GM12878 (cell line): ENCODE results near the gene PDGFB. TPM values are rescaled to one million over a fixed set of nuclear protein-coding genes. Genes with fewer than 3 reads are reported as not detected.

Experiments
- ATAC-seq: fragments of 200-7000 bp; cut with Tn5 transposase; 3 replicates; pipeline ENCODE4 v1.9.1; 2020; ENCODE audit warnings: mild to moderate bottlenecking, moderate library complexity
- BruUV-seq: library from RNA; stranded (reverse); fragments of 400-500 nt; replicated peaks from 2 replicates; lab custom pipeline; 2021; lab: Mats Ljungman, UMichigan
- CTCF ChIA-PET: fragments of 300-600 bp; sonication (Branson Sonifier 250); formaldehyde crosslinking; extraction: SDS; loops from one replicate; lab custom pipeline; 2021; ENCODE audit warnings: inconsistent platforms; lab: Yijun Ruan, JAX
- POLR2A ChIA-PET: fragments of 350-600 bp; formaldehyde crosslinking; extraction: SDS; loops from one replicate; lab custom pipeline; 2021; ENCODE audit warnings: inconsistent platforms; lab: Charles Lee
- RAD21 ChIA-PET: fragments of 300-600 bp; sonication (Branson Sonifier 250); formaldehyde crosslinking; loops from one replicate; lab custom pipeline; 2023; ENCODE audit warnings: antibody characterized with exemption; ENCODE audit not compliant: unreplicated experiment; lab: Charles Lee
- SMC1A ChIA-PET: fragments of 300-600 bp; sonication (Branson Sonifier 250); formaldehyde crosslinking; loops from one replicate; lab custom pipeline; 2023; ENCODE audit not compliant: unreplicated experiment, uncharacterized antibody; lab: Charles Lee
- DNase-seq: peaks from one replicate; pipeline ENCODE4 v3.0.0-alpha.2; 2011; ENCODE audit warnings: low read depth, low spot score
- FAIRE-seq: peaks from 3 replicates; lab custom pipeline; 2011; peaks lifted over from hg19 to GRCh38; lab: Jason Lieb, UNC
- H2AFZ ChIP-seq: 2 replicates; pipeline ENCODE4 v1.6.0; 2011; ENCODE audit warnings: low read depth, low read length, control low read depth; ENCODE audit not compliant: control insufficient read depth
- H3K27ac ChIP-seq: 2 replicates; pipeline ENCODE4 v1.5.1; 2011; ENCODE audit warnings: control low read depth; ENCODE audit not compliant: control insufficient read depth, insufficient read depth
- H3K27me3 ChIP-seq, 2 experiments: replicated peaks in 1 of 2; 2 replicates each; pipeline versions ENCODE4 v1.6.0 to v1.6.1; 2011; ENCODE audit warnings: low read length in 1 of 2; ENCODE audit not compliant: control insufficient read depth in 2 of 2, insufficient read depth in 2 of 2
- H3K36me3 ChIP-seq, 2 experiments: 2 replicates each; pipeline ENCODE4 v1.5.1; 2011; ENCODE audit warnings: low read length in 1 of 2; ENCODE audit not compliant: control insufficient read depth in 2 of 2, insufficient read depth in 2 of 2
- H3K4me1 ChIP-seq: 2 replicates; pipeline ENCODE4 v1.6.1; 2011; ENCODE audit warnings: mild to moderate bottlenecking, low read length, moderate library complexity, mixed read lengths; ENCODE audit not compliant: control insufficient read depth, insufficient read depth
- H3K4me2 ChIP-seq: 2 replicates; pipeline ENCODE4 v1.6.0; 2011; ENCODE audit warnings: control low read depth; ENCODE audit not compliant: control insufficient read depth, insufficient read depth
- H3K4me3 ChIP-seq: fragments of 200-600 bp; sonication (generic); 2 replicates; pipeline ENCODE4 v1.5.1; 2016
- H3K79me2 ChIP-seq: 2 replicates; pipeline ENCODE4 v1.6.0; 2011; ENCODE audit warnings: low read length; ENCODE audit not compliant: control insufficient read depth, insufficient read depth
- H3K9ac ChIP-seq: 2 replicates; pipeline ENCODE4 v1.8.0; 2011; ENCODE audit warnings: low read length, control low read depth, mixed read lengths; ENCODE audit not compliant: control insufficient read depth, insufficient read depth
- H3K9me3 ChIP-seq: replicated peaks from 3 replicates; pipeline ENCODE4 v1.5.1; 2011; ENCODE audit warnings: mild to moderate bottlenecking, low read length; ENCODE audit not compliant: control insufficient read depth, insufficient read depth
- H4K20me1 ChIP-seq: 2 replicates; pipeline ENCODE4 v1.6.0; 2011; ENCODE audit not compliant: control insufficient read depth, insufficient read depth
- IRF3 ChIP-seq: fragments of 450-650 bp; IDR thresholded peaks from 2 replicates; pipeline ENCODE4 v1.6.1; 2014; ENCODE audit warnings: mild to moderate bottlenecking
- MEF2A ChIP-seq: IDR thresholded peaks from 2 replicates; pipeline ENCODE4 v1.6.1; 2011; ENCODE audit warnings: low read depth, mild to moderate bottlenecking, low read length, moderate library complexity; ENCODE audit not compliant: insufficient read depth
- PAX5 ChIP-seq: IDR thresholded peaks from 2 replicates; pipeline ENCODE4 v1.6.1; 2011; ENCODE audit warnings: low read depth, low read length, borderline replicate concordance
- TAF1 ChIP-seq: IDR thresholded peaks from 2 replicates; pipeline ENCODE4 v1.6.1; 2011; ENCODE audit warnings: mild to moderate bottlenecking, low read depth, low read length, borderline replicate concordance
- WGBS: methylation state at CpG from one replicate; pipeline ENCODE4 v1.1.6; 2016; ENCODE audit warnings: low lambda C conversion rate; ENCODE audit not compliant: insufficient replicate concordance, insufficient coverage; ENCODE audit errors: missing lambda C conversion rate; 5-methylcytosine and 5-hydroxymethylcytosine counted together
- in situ Hi-C: fragments of 300-500 bp; cut with MboI; formaldehyde crosslinking; loops from 9 replicates; pipeline ENCODE4 v1.14.3; 2018; ENCODE audit warnings: mixed read lengths
- intact Hi-C: fragments of 100-400 bp; cut with micrococcal nuclease; formaldehyde crosslinking; loops from one replicate; pipeline ENCODE4 v1.14.2; 2022; ENCODE audit not compliant: unreplicated experiment
- polyA plus RNA-seq, 11 experiments: library from polyadenylated mRNA; depleted of rRNA in 4 of 11; unstranded in 6 of 11; stranded (reverse) in 5 of 11; fragments of >200 nt; fragmentation: Nextera tagmentation in 4 of 11; fragmentation: Illumina TruSeq in 1 of 11; extraction: Ambion mirVana in 4 of 11; extraction: Trizol in 1 of 11; gene quantifications; 1 replicate in 1 of 11; 2 replicates in 10 of 11; pipeline versions ENCODE4 v1.2.1 to v1.2.3, GENCODE V29; 2011 to 2016; ENCODE audit warnings: inconsistent platforms in 2 of 11, missing spikeins in 2 of 11, low read depth in 1 of 11
- total RNA-seq, 4 experiments: library from RNA; depleted of rRNA in 3 of 4; stranded (reverse); fragments of >200 nt in 3 of 4; fragmentation: Illumina TruSeq in 1 of 4; extraction: Trizol in 1 of 4; gene quantifications; 2 replicates each; pipeline versions ENCODE4 v1.2.1 to v1.2.3, GENCODE V29; 2013 to 2021

Gene PDGFB
- total and polyA plus RNA-seq, 10 of the 15 experiments (the other 5 are each of a cell fraction or from before 2014, with no cell fraction given) = 0.13 to 1.1 (median 0.56) TPM; not detected in 1

DNA sequence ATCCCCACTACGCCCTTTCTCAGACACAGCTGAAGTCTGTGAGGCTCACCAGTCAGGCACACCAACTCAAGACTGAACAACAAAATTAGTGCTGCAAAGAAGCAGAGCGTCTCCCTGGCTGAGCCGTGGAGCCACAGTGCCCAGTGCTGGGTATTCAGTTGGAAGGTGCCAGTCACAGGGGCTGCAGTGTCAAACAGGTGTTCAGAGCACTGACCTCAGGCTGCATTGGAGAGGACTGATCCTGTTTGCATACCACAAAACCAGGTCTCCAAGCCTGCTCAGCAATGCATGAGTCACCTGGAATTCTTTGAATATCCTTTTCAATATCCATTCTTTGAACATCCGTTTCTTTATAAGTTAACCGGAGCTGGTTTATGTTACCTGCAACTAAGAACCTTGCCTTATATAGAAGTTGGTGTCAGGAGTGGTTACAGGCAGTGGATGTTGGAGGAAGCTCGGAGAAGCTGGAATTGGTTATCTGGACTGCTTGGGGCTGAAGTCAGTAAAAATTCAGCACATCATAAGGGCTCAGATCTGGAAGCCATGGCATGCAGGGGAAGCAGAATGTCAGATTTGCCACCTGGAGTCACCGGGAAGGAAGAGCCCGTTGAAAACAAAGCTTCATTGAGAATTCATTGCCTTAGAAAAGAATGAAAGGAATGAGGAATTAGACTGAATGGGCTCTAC, 30.3 kb downstream of the PDGFB start:
- in situ Hi-C loops = no loop called here

More for the DNA sequence above, 30.3 kb downstream of the PDGFB start:
- H3K4me2 ChIP-seq = no peak overlapping the region
- CTCF ChIA-PET = interaction anchor here (1.5 to 4.3 kb wide), 7 partner anchors 10 to 315 kb away, joined by 5 to 20 read pairs (median 9); no protein-coding TSS in a partner anchor
- DNase-seq (no peak), ATAC-seq (no peak), FAIRE-seq (no peak)
- no peak overlapping the region for H2AFZ ChIP-seq
- no peaks in the 10 kb centered on the region for H3K36me3 ChIP-seq
- TF ChIP-seq TAF1 (no peak), PAX5 (no peak), MEF2A (no peak), IRF3 (no peak)
- TF ChIP-seq, all 136 proteins: peak for 0
- Histone ChIP-seq H3K27ac (no peak overlapping the region), H3K4me1 (no peaks in the 10 kb centered on the region), H3K4me3 (no peak overlapping the region), H3K27me3 (no peaks in the 10 kb centered on the region; a peak in 1 of 4 replicates), H3K9me3 (no peaks in the 10 kb centered on the region), H4K20me1 (no peaks in the 10 kb centered on the region), H3K9ac (no peak overlapping the region), H3K79me2 (no peaks in the 10 kb centered on the region)
- RAD21 ChIA-PET = interaction anchor here (1.0 to 2.6 kb wide), 3 partner anchors 79 to 95 kb away, joined by 3 to 10 read pairs (median 4); no protein-coding TSS in a partner anchor
- 48% methylated on average over 8 of the region's 8 CpGs for WGBS
- no TSS peak for BruUV-seq
- SMC1A ChIA-PET = interaction anchor here (1.1 to 1.7 kb wide), 3 partner anchors 8 to 96 kb away, joined by 3 to 5 read pairs (median 4); no protein-coding TSS in a partner anchor
- intact Hi-C loops = loop anchor here (2.0 kb wide), 1 partner anchor 96 kb away; no protein-coding TSS in a partner anchor
- POLR2A ChIA-PET = no interaction called here
